ENCODE data around the gene AGTRAP.
A peak's percentile ranks its signal among the peaks of the same experiment; 100 is the strongest.

Gene AGTRAP

GRCh38 chr1:11733306-11733705 lies 2.6 kb upstream of the AGTRAP start:
- DNase-seq (ENCODE audit: low read depth in 2 of 3, low spot score in 1 of 3) = no peak

- DNase-seq (ENCODE audit: low read depth in 2 of 3, low spot score in 1 of 3) = no peak
Observed at GRCh38 chr1:11735531-11735853, 444 bp upstream of the AGTRAP start.

GRCh38 chr1:11736746-11737639 lies 1.1 kb downstream of the AGTRAP start:
- DNase-seq (ENCODE audit: low read depth in 2 of 3, low spot score in 1 of 3) = peak in 2 of 3 donors; percentile 14 to 20

- DNase-seq (ENCODE audit: low read depth in 2 of 3, low spot score in 1 of 3) = no peak
Observed at GRCh38 chr1:11738096-11738495, 2.2 kb downstream of the AGTRAP start.

- DNase-seq (ENCODE audit: low read depth in 2 of 3, low spot score in 1 of 3) = no peak
Observed at GRCh38 chr1:11738783-11739182, 2.8 kb downstream of the AGTRAP start.

GRCh38 chr1:11740258-11741192 lies 4.6 kb downstream of the AGTRAP start:
- DNase-seq (ENCODE audit: low read depth in 2 of 3, low spot score in 1 of 3) = no peak

- no peak for DNase-seq (ENCODE audit: low read depth in 2 of 3, low spot score in 1 of 3)
Observed at GRCh38 chr1:11741482-11741881, 5.5 kb downstream of the AGTRAP start.

GRCh38 chr1:11741919-11742558 lies 6.1 kb downstream of the AGTRAP start:
- DNase-seq (ENCODE audit: low read depth in 2 of 3, low spot score in 1 of 3) = no peak

GRCh38 chr1:11744287-11744686 lies 8.4 kb downstream of the AGTRAP start:
- no peak for DNase-seq (ENCODE audit: low read depth in 2 of 3, low spot score in 1 of 3)

- DNase-seq (ENCODE audit: low read depth in 2 of 3, low spot score in 1 of 3) = no peak
Observed at GRCh38 chr1:11746092-11746491, 10.2 kb downstream of the AGTRAP start.

GRCh38 chr1:11746795-11747487 lies 11.0 kb downstream of the AGTRAP start:
- no peak for DNase-seq (ENCODE audit: low read depth in 2 of 3, low spot score in 1 of 3)

- no peak for DNase-seq (ENCODE audit: low read depth in 2 of 3, low spot score in 1 of 3)
Observed at GRCh38 chr1:11748294-11749202, 12.6 kb downstream of the AGTRAP start.

- DNase-seq (ENCODE audit: low read depth in 2 of 3, low spot score in 1 of 3) = peak in 1 of 3 donors; percentile 40
Observed at GRCh38 chr1:11749203-11749689, 13.3 kb downstream of the AGTRAP start.

GRCh38 chr1:11749996-11750395 lies 14.1 kb downstream of the AGTRAP start:
- DNase-seq (ENCODE audit: low read depth in 2 of 3, low spot score in 1 of 3) = no peak

- DNase-seq (ENCODE audit: low read depth in 2 of 3, low spot score in 1 of 3) = no peak
Observed at GRCh38 chr1:11751087-11751486, 15.2 kb downstream of the AGTRAP start.

GRCh38 chr1:11752359-11753088 lies 16.6 kb downstream of the AGTRAP start:
- no peak for DNase-seq (ENCODE audit: low read depth in 2 of 3, low spot score in 1 of 3)

GRCh38 chr1:11753555-11754208 lies 17.7 kb downstream of the AGTRAP start:
- DNase-seq (ENCODE audit: low read depth in 2 of 3, low spot score in 1 of 3) = no peak

- no peak for DNase-seq (ENCODE audit: low read depth in 2 of 3, low spot score in 1 of 3)
Observed at GRCh38 chr1:11757047-11757446, 21.1 kb downstream of the AGTRAP start.

- no peak for DNase-seq (ENCODE audit: low read depth in 2 of 3, low spot score in 1 of 3)
Observed at GRCh38 chr1:11759791-11760190, 23.9 kb downstream of the AGTRAP start.

All from stimulated activated CD4-positive, alpha-beta T cell treated with anti-CD3 and anti-CD28 coated beads, Interleukin-12 subunit alpha, Interleukin-12 subunit beta, amount 100 ng/mL, for 48 hours (primary cell).